Effector memory CD8-positive, alpha-beta T cell (primary cell): ENCODE results near the gene TLE2.

Source experiments
- ATAC-seq: fragments of 150-1000 bp; cut with Tn5 transposase; replicated peaks from 2 replicates; pipeline ENCODE4 v1.10.0; 2021; ENCODE audit warnings: mild to moderate bottlenecking, moderate library complexity
- DNase-seq, 3 experiments: peaks; one replicate each; pipeline ENCODE4 v3.0.0; 2021
- H3K27ac Mint-ChIP-seq, 2 donors: one replicate each; pipeline ENCODE4 v1.8.0; 2022; ENCODE audit warnings: mild to moderate bottlenecking in 2 of 2, mixed read lengths in 2 of 2, moderate library complexity in 2 of 2
- H3K27me3 Mint-ChIP-seq, 2 donors: one replicate each; pipeline ENCODE4 v1.8.0; 2022; ENCODE audit warnings: mixed read lengths in 2 of 2
- H3K36me3 Mint-ChIP-seq: one replicate; pipeline ENCODE4 v1.8.0; 2022; ENCODE audit warnings: mild to moderate bottlenecking, moderate library complexity, mixed read lengths; ENCODE audit not compliant: insufficient read depth
- H3K4me1 Mint-ChIP-seq, 2 donors: one replicate each; pipeline ENCODE4 v1.8.0; 2022; ENCODE audit warnings: low read depth in 2 of 2, mixed read lengths in 2 of 2
- H3K4me3 Mint-ChIP-seq, 2 donors: one replicate each; pipeline ENCODE4 v1.8.0; 2022; ENCODE audit warnings: mild to moderate bottlenecking in 2 of 2, mixed read lengths in 2 of 2, moderate library complexity in 2 of 2
- H3K9me3 Mint-ChIP-seq, 2 donors: one replicate each; pipeline ENCODE4 v1.8.0; 2022; ENCODE audit warnings: mixed read lengths in 2 of 2

The TLE2 gene

DNA sequence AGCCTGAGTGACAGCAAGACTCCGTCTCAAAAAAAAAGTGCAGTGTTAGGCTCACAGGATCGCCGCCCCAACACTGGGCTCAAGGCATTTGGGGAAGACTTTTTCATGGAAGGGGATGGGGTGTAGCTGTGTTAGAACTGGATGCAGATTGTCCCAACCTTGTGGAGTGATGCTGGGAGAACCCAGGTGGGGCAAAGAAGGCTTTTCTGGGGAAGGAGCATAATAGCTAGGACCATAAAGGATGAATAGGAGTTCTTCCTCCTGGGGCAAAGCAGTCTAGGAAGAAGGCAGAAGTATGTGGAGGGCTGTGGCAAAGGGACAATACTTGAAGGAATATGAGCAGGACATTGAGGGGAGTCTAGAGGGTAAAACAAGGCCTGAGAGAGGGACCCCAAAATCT lies 40.5 kb downstream of the TLE2 start:
- ATAC-seq = no peak
- no peaks in the 10 kb centered on the region for H3K36me3 Mint-ChIP-seq
- peak overlapping the region in 1 of 2 donors; percentile 16 for H3K27ac Mint-ChIP-seq
- no peaks in the 10 kb centered on the region for H3K9me3 Mint-ChIP-seq
- DNase-seq = no peak
- H3K4me3 Mint-ChIP-seq = no peak overlapping the region
- no peaks in the 10 kb centered on the region for H3K4me1 Mint-ChIP-seq
- H3K27me3 Mint-ChIP-seq = peaks cover 6 to 34% of the 10 kb centered on the region in 2 donors

DNA sequence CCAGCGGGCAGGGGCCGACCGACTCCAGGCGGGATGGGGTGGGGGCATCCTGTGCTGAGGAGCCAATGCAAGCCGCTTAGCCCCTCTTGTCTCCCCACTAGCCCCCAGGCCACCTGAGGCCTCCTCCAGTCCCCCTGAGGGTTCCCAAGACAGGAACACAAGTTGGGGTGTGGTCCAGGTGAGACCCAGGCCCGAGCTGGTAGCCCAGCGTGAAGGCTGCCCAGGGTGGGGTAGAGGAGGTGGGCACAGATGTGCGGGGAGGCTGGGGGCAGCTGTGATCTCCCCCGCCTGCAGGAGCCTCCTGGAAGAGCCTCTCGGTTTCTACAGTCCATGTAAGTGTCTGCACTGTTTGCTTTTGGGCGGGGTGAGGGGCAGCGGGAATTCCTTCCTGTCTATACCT lies 41.3 kb downstream of the TLE2 start:
- ATAC-seq (no peak), DNase-seq (no peak)
- peaks cover 14 to 37% of the 10 kb centered on the region in 2 donors for H3K27me3 Mint-ChIP-seq
- no peak overlapping the region for H3K4me3 Mint-ChIP-seq
- no peak overlapping the region for H3K27ac Mint-ChIP-seq
- peaks cover 0 to 4% of the 10 kb centered on the region in 2 donors for H3K4me1 Mint-ChIP-seq
- H3K36me3 Mint-ChIP-seq = no peaks in the 10 kb centered on the region
- H3K9me3 Mint-ChIP-seq = no peaks in the 10 kb centered on the region

DNA sequence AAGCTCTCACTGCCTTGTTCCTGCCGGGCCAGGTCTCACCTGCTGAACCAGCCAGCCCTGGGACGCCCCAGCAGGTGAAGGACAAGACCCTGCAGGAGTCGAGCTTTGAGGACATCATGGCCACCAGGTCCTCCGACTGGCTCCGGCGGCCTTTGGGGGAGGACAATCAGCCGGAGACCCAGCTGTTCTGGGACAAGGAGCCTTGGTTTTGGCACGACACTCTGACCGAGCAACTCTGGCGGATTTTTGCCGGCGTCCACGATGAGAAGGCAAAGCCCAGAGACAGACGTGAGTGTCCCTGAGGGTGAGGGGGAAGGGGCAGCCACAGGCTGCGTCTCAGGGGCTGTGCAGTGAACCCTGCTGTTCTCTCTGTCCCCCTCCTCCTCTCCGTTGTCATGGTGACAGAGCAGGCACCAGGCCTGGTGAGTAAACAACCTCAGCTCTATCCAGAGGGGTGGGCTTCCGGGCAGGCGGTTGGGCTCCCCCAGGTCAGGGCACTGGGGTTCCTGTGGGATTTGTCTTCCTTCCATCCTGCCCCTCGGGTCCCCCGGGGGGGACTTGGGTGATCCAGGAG lies 42.0 kb downstream of the TLE2 start:
- Mint-ChIP-seq H3K27ac (no peak overlapping the region), H3K27me3 (peaks cover 15 to 43% of the 10 kb centered on the region in 2 donors), H3K4me3 (no peak overlapping the region), H3K36me3 (no peaks in the 10 kb centered on the region), H3K9me3 (no peaks in the 10 kb centered on the region), H3K4me1 (peaks cover 0 to 4% of the 10 kb centered on the region in 2 donors)
- DNase-seq = no peak
- no peak for ATAC-seq

DNA sequence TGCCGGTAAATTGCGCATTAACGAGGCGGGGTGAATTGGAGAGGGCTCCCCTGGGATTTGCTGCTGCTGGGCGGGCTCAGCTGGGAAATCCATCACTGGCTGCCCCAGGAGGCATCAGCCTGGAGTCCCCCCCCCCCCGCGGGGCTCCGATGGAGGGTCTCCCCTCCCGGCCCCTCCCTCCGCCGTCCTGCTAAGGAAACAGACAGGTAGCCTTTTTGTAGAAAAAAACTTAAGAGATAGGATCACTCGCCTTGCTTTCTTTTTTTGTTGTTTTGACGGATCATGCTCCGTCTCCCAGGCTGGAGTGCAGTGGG lies 44.9 kb downstream of the TLE2 start:
- H3K27ac Mint-ChIP-seq = no peak overlapping the region
- no peak overlapping the region for H3K4me3 Mint-ChIP-seq
- H3K36me3 Mint-ChIP-seq = no peaks in the 10 kb centered on the region
- H3K4me1 Mint-ChIP-seq = peaks cover 0 to 4% of the 10 kb centered on the region in 2 donors
- H3K9me3 Mint-ChIP-seq = no peaks in the 10 kb centered on the region
- ATAC-seq = no peak
- peaks cover 24 to 47% of the 10 kb centered on the region in 2 donors for H3K27me3 Mint-ChIP-seq
- DNase-seq = no peak

DNA sequence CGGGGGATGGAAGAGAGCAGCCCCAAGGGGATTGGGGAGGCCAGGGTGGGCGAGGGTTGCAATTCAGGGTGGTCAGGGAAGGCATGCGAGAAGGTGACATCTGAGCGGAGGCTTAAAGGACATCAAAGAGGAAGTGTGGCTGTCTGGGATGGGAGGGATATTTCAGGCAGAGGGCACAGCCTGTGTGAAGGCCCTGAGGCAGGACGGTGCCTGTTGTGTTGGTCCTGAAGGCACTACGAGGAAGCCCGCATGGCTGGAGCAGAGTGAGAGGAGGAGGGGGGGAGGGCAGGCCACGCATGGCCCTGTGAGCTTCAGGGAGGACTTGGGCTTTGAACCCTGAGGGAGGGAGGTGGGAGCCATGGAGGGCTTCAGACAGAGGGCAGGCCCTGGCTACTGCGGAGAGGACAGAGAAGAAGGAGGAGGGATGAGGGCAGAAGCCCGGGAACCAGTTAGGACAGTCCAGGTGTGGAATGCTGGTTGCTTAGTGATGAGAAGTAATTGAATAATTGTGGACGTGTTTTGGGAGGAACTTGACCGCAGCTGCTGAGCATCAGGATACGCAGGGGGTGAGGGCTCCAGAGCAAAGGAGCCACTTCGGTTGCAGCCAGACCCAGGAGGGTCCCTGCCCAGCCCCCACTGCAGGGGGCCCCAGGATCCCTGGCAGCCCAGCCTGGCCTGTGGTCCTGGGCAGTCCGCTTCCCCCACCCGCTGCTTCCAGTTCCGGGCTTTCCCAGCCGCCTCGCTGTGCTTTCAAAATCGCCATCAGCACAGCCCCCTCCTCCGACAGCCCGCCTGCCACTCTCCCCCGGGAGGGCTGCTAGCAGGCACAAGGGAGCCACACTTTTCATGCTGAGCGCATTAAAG lies 45.5 kb downstream of the TLE2 start:
- no peaks in the 10 kb centered on the region for H3K9me3 Mint-ChIP-seq
- H3K36me3 Mint-ChIP-seq = no peaks in the 10 kb centered on the region
- peaks cover 22 to 41% of the 10 kb centered on the region in 2 donors for H3K27me3 Mint-ChIP-seq
- H3K4me3 Mint-ChIP-seq = no peak overlapping the region
- ATAC-seq = no peak
- H3K4me1 Mint-ChIP-seq = peaks cover 0 to 4% of the 10 kb centered on the region in 2 donors
- H3K27ac Mint-ChIP-seq = no peak overlapping the region
- no peak for DNase-seq

DNA sequence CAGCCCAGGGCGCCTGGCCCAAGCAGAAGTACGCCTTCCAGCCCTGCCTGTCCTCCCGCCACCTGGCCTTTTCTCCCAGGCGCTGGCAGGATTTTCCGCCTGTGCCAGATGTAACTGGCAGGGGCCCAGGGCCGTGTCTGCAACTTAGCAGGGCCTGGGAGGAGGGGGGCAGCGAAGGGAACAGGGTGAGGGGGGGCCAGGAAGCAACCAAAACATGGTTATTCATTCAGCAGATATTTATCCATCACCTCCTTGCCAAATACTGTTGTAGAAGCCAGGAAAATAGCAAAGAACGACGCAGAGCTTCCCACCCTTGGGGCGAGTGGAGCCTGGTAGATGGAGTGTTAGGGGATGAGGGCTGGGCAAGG lies 46.1 kb downstream of the TLE2 start:
- Mint-ChIP-seq H3K27ac (no peak overlapping the region), H3K36me3 (no peaks in the 10 kb centered on the region), H3K9me3 (no peaks in the 10 kb centered on the region), H3K4me1 (peaks cover 0 to 4% of the 10 kb centered on the region in 2 donors), H3K4me3 (no peak overlapping the region), H3K27me3 (peaks cover 18 to 36% of the 10 kb centered on the region in 2 donors)
- ATAC-seq (no peak), DNase-seq (no peak)

DNA sequence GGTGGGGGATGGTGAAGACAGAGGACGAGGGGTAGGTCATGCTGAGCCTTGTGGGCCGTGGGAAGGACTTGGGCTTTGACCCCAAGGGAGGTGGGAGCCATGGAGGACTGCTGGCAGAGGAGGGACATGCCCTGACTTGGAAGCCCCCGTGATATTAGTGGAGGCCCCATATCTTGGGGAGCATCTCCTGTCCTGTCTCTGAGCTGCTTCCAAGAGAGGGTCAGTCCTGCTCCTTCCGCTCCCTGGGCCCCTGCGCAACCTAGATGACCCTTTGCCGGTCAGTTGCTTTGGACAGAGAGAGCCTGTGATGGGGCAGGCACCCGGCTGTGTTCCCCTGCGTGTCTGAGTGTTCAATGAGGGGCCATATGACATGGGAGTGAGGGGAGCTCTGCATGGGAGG lies 46.5 kb downstream of the TLE2 start:
- Mint-ChIP-seq H3K4me3 (no peak overlapping the region), H3K27ac (no peak overlapping the region), H3K27me3 (peaks cover 18 to 36% of the 10 kb centered on the region in 2 donors)

DNA sequence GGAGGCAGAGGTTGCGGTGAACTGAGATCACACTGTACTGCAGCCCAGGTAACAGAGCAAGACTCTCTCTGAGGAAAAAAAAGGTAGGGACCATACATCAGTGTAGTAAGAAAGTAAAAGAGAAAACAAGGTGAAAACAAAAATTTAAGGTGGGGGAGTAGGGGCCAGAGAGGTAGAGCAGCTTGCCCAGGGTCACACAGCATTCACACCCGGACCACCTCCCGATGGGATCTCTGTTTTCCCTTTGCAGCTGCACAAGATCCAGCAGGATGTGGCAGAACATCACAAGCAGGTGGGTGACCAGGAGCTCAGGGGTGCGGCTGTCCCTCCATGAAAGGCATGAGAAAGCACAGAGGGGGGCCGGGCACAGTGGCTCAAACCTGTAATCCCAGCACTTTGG lies 47.2 kb downstream of the TLE2 start:
- peaks cover 5% of the 10 kb centered on the region for H3K36me3 Mint-ChIP-seq

More for the DNA sequence above, 46.5 kb downstream of the TLE2 start:
- Mint-ChIP-seq H3K36me3 (no peaks in the 10 kb centered on the region), H3K9me3 (no peaks in the 10 kb centered on the region), H3K4me1 (peaks cover 3 to 4% of the 10 kb centered on the region in 2 donors)
- ATAC-seq (no peak), DNase-seq (no peak)

DNA sequence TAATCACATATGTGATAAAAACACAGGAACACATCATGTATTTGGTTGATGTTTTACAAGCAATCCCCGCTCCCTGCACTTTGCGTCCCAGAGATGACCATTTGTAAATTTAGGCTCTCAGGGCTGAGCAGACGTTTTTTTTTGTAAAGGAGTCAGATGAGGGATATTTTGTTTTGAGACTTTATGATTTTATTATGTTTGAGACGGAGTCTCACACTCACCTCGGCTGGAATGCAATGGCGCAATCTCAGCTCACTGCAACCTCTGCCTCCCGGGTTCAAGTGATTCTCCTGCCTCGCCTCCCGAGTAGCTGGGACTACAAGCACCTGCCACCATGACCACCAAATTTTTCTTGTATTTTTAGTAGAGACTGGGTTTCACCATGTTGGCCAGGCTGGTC lies 50.3 kb downstream of the TLE2 start:
- H3K27ac Mint-ChIP-seq = no peak overlapping the region
- peaks cover 27 to 37% of the 10 kb centered on the region in 2 donors for H3K27me3 Mint-ChIP-seq
- no peak for DNase-seq
- peaks cover 5% of the 10 kb centered on the region for H3K36me3 Mint-ChIP-seq
- ATAC-seq = no peak
- no peak overlapping the region for H3K4me3 Mint-ChIP-seq
- no peaks in the 10 kb centered on the region for H3K9me3 Mint-ChIP-seq
- peaks cover 11 to 13% of the 10 kb centered on the region in 2 donors for H3K4me1 Mint-ChIP-seq

More for the DNA sequence above, 47.2 kb downstream of the TLE2 start:
- H3K27me3 Mint-ChIP-seq = peaks cover 18 to 30% of the 10 kb centered on the region in 2 donors
- no peak overlapping the region for H3K27ac Mint-ChIP-seq
- peaks cover 7% of the 10 kb centered on the region in 2 donors for H3K4me1 Mint-ChIP-seq
- H3K4me3 Mint-ChIP-seq = no peak overlapping the region
- no peak for DNase-seq
- no peak for ATAC-seq
- no peaks in the 10 kb centered on the region for H3K9me3 Mint-ChIP-seq

DNA sequence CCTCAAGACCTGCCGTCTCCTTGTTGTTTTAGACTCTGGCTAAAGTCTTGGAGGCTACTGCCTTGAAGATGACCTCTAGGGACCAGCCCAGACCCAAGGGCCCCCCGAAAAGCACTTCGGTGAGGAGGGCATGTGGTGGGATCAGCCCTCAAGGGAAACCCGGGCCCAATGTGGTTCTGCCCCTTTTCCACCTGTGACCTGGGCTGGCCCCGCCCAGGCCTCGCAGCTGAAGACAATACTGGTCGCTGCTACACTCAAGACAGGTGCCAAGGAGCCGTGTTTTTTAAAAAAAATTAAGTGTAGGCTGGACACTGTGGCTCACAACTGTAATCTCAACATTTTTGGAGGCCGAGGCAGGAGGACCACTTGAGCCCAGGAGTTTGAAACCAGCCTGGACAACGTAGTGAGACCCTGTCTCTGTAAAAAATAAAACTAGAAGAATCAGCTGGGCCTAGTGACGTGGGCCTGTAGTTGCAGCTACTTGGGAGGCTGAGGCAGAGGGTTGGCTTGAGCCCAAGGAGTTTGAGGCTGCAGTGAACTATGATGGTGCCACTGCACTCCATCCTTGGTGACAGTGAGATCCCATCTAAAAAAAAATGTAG lies 50.8 kb downstream of the TLE2 start:
- H3K4me3 Mint-ChIP-seq = no peak overlapping the region
- no peak for ATAC-seq
- peaks cover 27 to 37% of the 10 kb centered on the region in 2 donors for H3K27me3 Mint-ChIP-seq
- no peak overlapping the region for H3K27ac Mint-ChIP-seq
- peaks cover 8% of the 10 kb centered on the region for H3K36me3 Mint-ChIP-seq
- DNase-seq = no peak
- no peaks in the 10 kb centered on the region for H3K9me3 Mint-ChIP-seq
- H3K4me1 Mint-ChIP-seq = peaks cover 10 to 13% of the 10 kb centered on the region in 2 donors

DNA sequence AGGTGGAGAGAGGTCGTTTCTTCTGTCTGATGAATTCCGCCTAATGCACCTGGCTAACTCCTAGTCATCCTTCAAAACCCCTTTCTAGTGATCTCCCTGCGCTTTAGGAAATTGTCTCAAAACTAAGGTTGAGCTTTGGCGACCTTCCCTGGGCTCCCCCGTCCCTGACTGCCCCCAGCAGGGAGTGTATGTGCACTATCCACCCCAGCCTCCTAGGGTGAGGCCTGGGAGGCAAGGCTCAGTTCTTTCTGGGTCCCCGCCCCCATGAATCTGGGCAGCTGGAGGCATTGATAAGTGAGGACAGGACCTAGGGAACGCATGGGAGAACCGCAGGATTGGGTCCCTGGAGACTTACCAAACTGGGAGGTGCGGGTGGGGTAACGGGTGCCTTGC lies 51.3 kb downstream of the TLE2 start:
- H3K27ac Mint-ChIP-seq = peak overlapping the region in 1 of 2 donors; percentile 49

DNA sequence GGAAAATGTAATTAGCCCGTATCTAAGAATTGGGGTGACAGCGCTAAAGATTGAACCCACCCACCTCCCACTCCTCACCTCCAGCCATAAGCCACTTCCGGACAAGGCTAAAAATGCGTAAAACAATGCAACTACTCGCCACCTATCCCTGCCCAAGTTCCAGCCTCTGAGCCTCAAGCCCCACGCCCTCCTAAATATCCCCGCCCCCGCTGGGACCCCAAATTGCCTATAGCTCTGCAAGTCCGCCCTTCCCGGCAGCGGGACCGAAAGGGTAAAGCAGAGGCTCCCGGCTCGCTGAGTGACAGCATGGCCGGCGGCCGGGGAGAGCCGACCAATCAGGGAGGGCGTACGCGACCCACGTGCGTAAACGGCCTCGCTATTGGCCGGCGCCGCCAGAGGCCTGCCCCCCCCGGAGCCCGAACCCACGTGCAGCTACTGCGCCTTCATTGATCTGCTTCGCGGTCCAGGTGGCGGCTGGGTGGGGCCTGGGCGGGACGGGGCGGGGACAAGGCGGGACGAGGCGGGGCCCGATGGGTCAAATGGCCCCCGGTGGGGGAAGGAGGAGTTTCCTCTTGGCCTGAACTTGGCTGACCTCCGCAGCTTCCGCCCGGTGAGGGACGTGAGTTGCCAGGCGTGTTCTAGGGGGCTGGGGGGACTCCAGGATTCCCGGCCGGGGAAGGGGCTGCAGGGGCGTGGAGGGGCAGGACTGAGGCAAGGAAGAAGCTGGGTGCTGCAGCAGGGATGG lies 51.9 kb downstream of the TLE2 start, which contains the start of gene TLE6:
TSS of gene TLE6 (plus strand) at position 564 of the 745 bp plus-strand sequence. CDS start 670 bp downstream, outside the sequence.
- peaks cover 24 to 38% of the 10 kb centered on the region in 2 donors for H3K27me3 Mint-ChIP-seq

More for the DNA sequence above, 51.3 kb downstream of the TLE2 start:
- Mint-ChIP-seq H3K4me1 (peaks cover 7 to 13% of the 10 kb centered on the region in 2 donors), H3K4me3 (peak overlapping the region in 1 of 2 donors; percentile 92), H3K27me3 (peaks cover 24 to 36% of the 10 kb centered on the region in 2 donors), H3K36me3 (peaks cover 8% of the 10 kb centered on the region), H3K9me3 (no peaks in the 10 kb centered on the region)
- no peak for ATAC-seq
- no peak for DNase-seq

DNA sequence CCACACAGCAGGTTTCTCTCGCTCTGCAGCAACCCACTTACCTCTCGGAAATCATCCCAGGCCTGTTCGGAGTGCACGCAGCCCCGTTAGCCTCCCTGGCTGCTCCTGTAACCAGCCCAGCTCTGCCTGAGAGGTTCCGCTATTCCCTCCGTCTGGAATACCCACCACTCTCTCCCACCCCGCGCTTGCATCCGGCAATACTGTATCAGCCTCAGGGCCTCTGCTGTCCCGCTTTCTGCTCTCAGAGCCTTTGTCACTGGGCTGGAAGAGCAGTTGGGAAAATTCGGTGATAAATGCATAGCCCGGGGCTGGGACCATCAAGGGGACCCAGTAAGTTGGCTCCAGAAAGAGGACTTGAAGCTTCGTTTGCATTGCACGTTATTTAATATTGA lies 52.5 kb downstream of the TLE2 start:
- Mint-ChIP-seq H3K4me1 (peaks cover 7 to 13% of the 10 kb centered on the region in 2 donors), H3K9me3 (no peaks in the 10 kb centered on the region), H3K27me3 (peaks cover 18 to 32% of the 10 kb centered on the region in 2 donors), H3K36me3 (peaks cover 8% of the 10 kb centered on the region), H3K4me3 (peak overlapping the region; percentile 88 to 92), H3K27ac (peak overlapping the region in 1 of 2 donors; percentile 90)
- DNase-seq = no peak
- ATAC-seq = no peak

More for the DNA sequence above, 51.9 kb downstream of the TLE2 start, which contains the start of gene TLE6:
- DNase-seq = peak; percentile 83 to 88 (median 85)
- Mint-ChIP-seq H3K9me3 (no peaks in the 10 kb centered on the region), H3K4me1 (peaks cover 7 to 13% of the 10 kb centered on the region in 2 donors), H3K27ac (peak within 1 kb of the TSS; percentile 49 to 90), H3K36me3 (peaks cover 8% of the 10 kb centered on the region), H3K4me3 (peak within 1 kb of the TSS; percentile 88 to 92)
- ATAC-seq = peak; percentile 99
